ENCODE results near the gene NTS. TPM values are rescaled to one million over a fixed set of nuclear protein-coding genes. Genes with fewer than 3 reads are reported as not detected.

NTS gene
- total and polyA plus RNA-seq, 10 of the 15 experiments (the other 5 are each of a cell fraction or from before 2014, with no cell fraction given), result 0.05 to 0.11 TPM; not detected in 8

DNA sequence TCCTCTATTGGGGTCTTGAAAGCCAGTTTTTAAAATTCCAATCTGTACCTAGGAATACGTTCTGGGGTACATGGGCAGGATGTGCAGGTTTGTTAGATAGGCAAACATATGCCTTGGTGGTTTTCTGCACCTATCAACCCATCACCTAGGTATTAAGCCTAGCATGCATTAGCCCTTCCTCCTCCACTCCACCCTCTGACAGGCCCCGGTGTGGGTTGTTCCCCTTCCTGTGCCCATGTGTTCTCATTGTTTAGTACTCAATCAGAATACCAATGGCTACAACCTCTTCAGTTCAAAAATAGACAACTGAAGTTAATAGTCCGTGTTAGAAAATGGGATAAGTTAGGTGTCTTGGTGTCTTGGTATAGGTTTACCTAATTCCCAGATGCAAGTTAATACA is 3.4 kb downstream of the NTS start:
- WGBS (ENCODE audit: insufficient coverage, insufficient replicate concordance, low lambda C conversion rate, missing lambda C conversion rate), result 0% methylated on average over 2 of the region's 3 CpGs
- BruUV-seq (replicated peaks), result no TSS peak
- Histone ChIP-seq H3K27ac (ENCODE audit: control insufficient read depth, insufficient read depth) (no peak overlapping the region), H3K4me2 (ENCODE audit: control insufficient read depth, insufficient read depth) (no peak overlapping the region), H4K20me1 (ENCODE audit: control insufficient read depth, insufficient read depth) (no peaks in the 10 kb centered on the region), H3K9ac (ENCODE audit: control insufficient read depth, insufficient read depth, low read length) (no peak overlapping the region), H3K9me3 (replicated peaks; ENCODE audit: control insufficient read depth, insufficient read depth, low read length) (no peaks in the 10 kb centered on the region), H3K4me3 (no peak overlapping the region), H3K27me3 (replicated peaks in 1 of 2; ENCODE audit: control insufficient read depth in 2 of 2, insufficient read depth in 2 of 2, low read length in 1 of 2) (no peaks in the 10 kb centered on the region), H3K4me1 (ENCODE audit: control insufficient read depth, insufficient read depth, low read length) (no peaks in the 10 kb centered on the region), H2AFZ (ENCODE audit: control insufficient read depth, low read depth, low read length) (no peak overlapping the region), H3K79me2 (ENCODE audit: control insufficient read depth, insufficient read depth, low read length) (no peaks in the 10 kb centered on the region), H3K36me3 (ENCODE audit: control insufficient read depth in 2 of 2, insufficient read depth in 2 of 2, low read length in 1 of 2) (no peaks in the 10 kb centered on the region)
- ChIA-PET SMC1A (ENCODE audit: uncharacterized antibody, unreplicated experiment) (interaction anchor here (2.0 kb wide), 1 partner anchor 10 kb away, joined by 5 read pairs; no protein-coding TSS in a partner anchor), CTCF (interaction anchor here (1.4 to 2.0 kb wide), 2 partner anchors 10 kb away, joined by 6 to 9 read pairs; no protein-coding TSS in a partner anchor), RAD21 (ENCODE audit: unreplicated experiment) (no interaction called here), POLR2A (no interaction called here)
- in situ Hi-C loops (cut with MboI), result no loop called here
- intact Hi-C loops (cut with micrococcal nuclease; ENCODE audit: unreplicated experiment), result no loop called here
- no peak for ATAC-seq
- TF ChIP-seq RFX5 (IDR thresholded peaks at IDR 0.05; ENCODE audit: low read depth, low read length) (no peak), RELA (IDR thresholded peaks at IDR 0.05; ENCODE audit: borderline replicate concordance, partially characterized antibody) (no peak), RAD51 (IDR thresholded peaks at IDR 0.05) (no peak), ESRRA (IDR thresholded peaks at IDR 0.05; ENCODE audit: low read length) (no peak), TCF7 (IDR thresholded peaks at IDR 0.05; ENCODE audit: borderline replicate concordance) (no peak), NFIC (IDR thresholded peaks at IDR 0.05; ENCODE audit: low read depth, low read length) (no peak), CREM (IDR thresholded peaks at IDR 0.05; ENCODE audit: low read depth) (no peak), KLF5 (IDR thresholded peaks at IDR 0.05; ENCODE audit: partially characterized antibody) (no peak)
- no peak for DNase-seq (ENCODE audit: low read depth, low spot score)
- FAIRE-seq, result no peak

- no peak for ATAC-seq
- TF ChIP-seq NR2C1 (IDR thresholded peaks at IDR 0.05) (no peak), POLR2AphosphoS5 (IDR thresholded peaks at IDR 0.05; ENCODE audit: low read length) (no peak), RAD51 (IDR thresholded peaks at IDR 0.05) (no peak), CHD1 (IDR thresholded peaks at IDR 0.05; ENCODE audit: low read depth, low read length) (no peak), RFX5 (IDR thresholded peaks at IDR 0.05; ENCODE audit: low read depth, low read length) (no peak), SREBF2 (IDR thresholded peaks at IDR 0.05; ENCODE audit: low read length) (no peak), USF1 (IDR thresholded peaks at IDR 0.05; ENCODE audit: borderline replicate concordance, extremely low read length, insufficient read depth, low read depth, low read length) (no peak), NBN (IDR thresholded peaks at IDR 0.05) (no peak), GATAD2B (conservative IDR thresholded peaks at IDR 0.05; ENCODE audit: low read depth) (no peak), ZSCAN29 (IDR thresholded peaks at IDR 0.05) (no peak), JUNB (IDR thresholded peaks at IDR 0.05) (no peak), WRNIP1 (IDR thresholded peaks at IDR 0.05; ENCODE audit: borderline replicate concordance, low read depth, low read length) (no peak), MEF2A (IDR thresholded peaks at IDR 0.05; ENCODE audit: insufficient read depth, low read depth, low read length) (no peak)
- TF ChIP-seq, protein P1, sequence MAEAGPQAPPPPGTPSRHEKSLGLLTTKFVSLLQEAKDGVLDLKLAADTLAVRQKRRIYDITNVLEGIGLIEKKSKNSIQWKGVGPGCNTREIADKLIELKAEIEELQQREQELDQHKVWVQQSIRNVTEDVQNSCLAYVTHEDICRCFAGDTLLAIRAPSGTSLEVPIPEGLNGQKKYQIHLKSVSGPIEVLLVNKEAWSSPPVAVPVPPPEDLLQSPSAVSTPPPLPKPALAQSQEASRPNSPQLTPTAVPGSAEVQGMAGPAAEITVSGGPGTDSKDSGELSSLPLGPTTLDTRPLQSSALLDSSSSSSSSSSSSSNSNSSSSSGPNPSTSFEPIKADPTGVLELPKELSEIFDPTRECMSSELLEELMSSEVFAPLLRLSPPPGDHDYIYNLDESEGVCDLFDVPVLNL (IDR thresholded peaks at IDR 0.05; ENCODE audit: low read depth, low read length), result no peak
Measured at GRCh38 chr12:85883763-85884162, 9.7 kb downstream of the NTS start.

More at GRCh38 chr12:85883763-85884162, 9.7 kb downstream of the NTS start:
- H3K4me2 ChIP-seq (ENCODE audit: control insufficient read depth, insufficient read depth), result no peak overlapping the region
- DNase-seq (ENCODE audit: low read depth, low spot score), result no peak
- H2AFZ ChIP-seq (ENCODE audit: control insufficient read depth, low read depth, low read length), result no peak overlapping the region
- no peak overlapping the region for H3K27ac ChIP-seq (ENCODE audit: control insufficient read depth, insufficient read depth)
- H3K9me3 ChIP-seq (replicated peaks; ENCODE audit: control insufficient read depth, insufficient read depth, low read length), result no peaks in the 10 kb centered on the region
- ChIA-PET RAD21 (ENCODE audit: unreplicated experiment) (interaction anchor here (1.3 kb wide), 1 partner anchor 458 kb away, joined by 5 read pairs; no protein-coding TSS in a partner anchor), CTCF (interaction anchor here (1.5 to 3.3 kb wide), 2 partner anchors 17 to 415 kb away, joined by 3 to 15 read pairs; no protein-coding TSS in a partner anchor), SMC1A (ENCODE audit: uncharacterized antibody, unreplicated experiment) (no interaction called here), POLR2A (no interaction called here)
- no peak for FAIRE-seq
- intact Hi-C loops (cut with micrococcal nuclease; ENCODE audit: unreplicated experiment), result no loop called here
- H3K27me3 ChIP-seq (replicated peaks in 1 of 2; ENCODE audit: control insufficient read depth in 2 of 2, insufficient read depth in 2 of 2, low read length in 1 of 2), result no peaks in the 10 kb centered on the region
- BruUV-seq (replicated peaks), result no TSS peak
- H3K4me3 ChIP-seq, result no peak overlapping the region
- no peak overlapping the region for H3K9ac ChIP-seq (ENCODE audit: control insufficient read depth, insufficient read depth, low read length)
- H3K36me3 ChIP-seq (ENCODE audit: control insufficient read depth in 2 of 2, insufficient read depth in 2 of 2, low read length in 1 of 2), result no peaks in the 10 kb centered on the region
- no peaks in the 10 kb centered on the region for H4K20me1 ChIP-seq (ENCODE audit: control insufficient read depth, insufficient read depth)
- H3K4me1 ChIP-seq (ENCODE audit: control insufficient read depth, insufficient read depth, low read length), result no peaks in the 10 kb centered on the region
- H3K79me2 ChIP-seq (ENCODE audit: control insufficient read depth, insufficient read depth, low read length), result no peaks in the 10 kb centered on the region
- in situ Hi-C loops (cut with MboI), result no loop called here

Data from GM12878 (cell line).